ENCODE data around the gene KIAA0753.

The KIAA0753 gene

DNA sequence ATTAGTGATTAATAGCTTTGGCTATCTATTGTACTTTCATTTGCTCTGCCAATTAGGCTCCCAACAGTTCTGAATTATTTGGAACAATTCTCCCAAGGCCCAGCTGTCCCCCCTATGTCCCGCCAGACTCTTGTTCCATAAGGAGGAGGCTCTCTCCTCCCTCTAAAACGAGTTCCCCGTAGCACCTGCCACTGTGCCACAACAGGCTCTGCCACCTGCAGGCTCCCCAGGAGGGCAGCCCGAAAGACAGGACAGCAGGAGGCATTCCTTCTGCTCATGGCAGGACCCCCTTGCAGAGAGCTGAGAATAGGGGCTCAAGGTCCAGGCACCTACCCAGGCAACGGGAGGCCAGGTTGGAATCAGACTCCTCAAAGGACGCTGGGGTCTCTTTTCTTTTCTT is 93.2 kb downstream of the KIAA0753 start:
- DNase-seq (ENCODE audit: low read depth), result no peak

DNA sequence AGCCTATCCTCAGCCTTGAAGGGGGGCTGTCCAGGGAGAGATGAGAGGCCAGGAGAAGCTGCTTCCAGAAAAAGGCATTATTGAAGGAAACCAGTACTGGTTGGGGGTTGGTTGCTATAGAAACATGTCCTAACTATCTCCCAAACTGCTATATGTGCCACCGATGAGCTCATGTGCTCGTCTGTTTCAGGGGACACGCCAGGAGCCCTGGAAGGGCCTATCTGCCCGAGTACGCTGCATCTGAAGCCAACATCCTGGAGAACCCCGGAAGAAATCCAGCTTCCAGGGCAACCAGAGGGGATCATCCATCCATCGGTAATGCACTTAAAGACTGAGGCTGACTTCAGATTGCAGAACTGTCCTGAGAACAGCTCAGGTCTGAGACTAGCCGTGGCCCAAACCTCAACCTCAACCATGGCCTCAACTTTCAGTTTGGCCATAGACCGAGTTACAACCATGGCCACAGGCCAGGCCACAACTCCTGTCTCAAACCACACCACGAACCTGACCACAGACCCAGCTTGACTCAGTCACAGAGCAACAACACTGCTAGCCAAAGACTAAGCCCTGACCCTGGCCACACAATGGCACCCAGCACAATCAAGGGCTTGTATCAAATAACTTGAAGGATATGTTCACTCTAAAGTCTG is 94.3 kb downstream of the KIAA0753 start:
- DNase-seq (ENCODE audit: low read depth), result peak; percentile 79

- DNase-seq (ENCODE audit: low read depth), result no peak
These were observed 95.2 kb downstream of the KIAA0753 start for GRCh38 chr17:6545291-6545690.

GRCh38 chr17:6544011-6544370 is 96.5 kb downstream of the KIAA0753 start:
- DNase-seq (ENCODE audit: low read depth), result no peak

- no peak for DNase-seq (ENCODE audit: low read depth)
These were observed 97.2 kb downstream of the KIAA0753 start for GRCh38 chr17:6543079-6544010.

GRCh38 chr17:6542577-6542976 is 97.9 kb downstream of the KIAA0753 start:
- no peak for DNase-seq (ENCODE audit: low read depth)

DNA sequence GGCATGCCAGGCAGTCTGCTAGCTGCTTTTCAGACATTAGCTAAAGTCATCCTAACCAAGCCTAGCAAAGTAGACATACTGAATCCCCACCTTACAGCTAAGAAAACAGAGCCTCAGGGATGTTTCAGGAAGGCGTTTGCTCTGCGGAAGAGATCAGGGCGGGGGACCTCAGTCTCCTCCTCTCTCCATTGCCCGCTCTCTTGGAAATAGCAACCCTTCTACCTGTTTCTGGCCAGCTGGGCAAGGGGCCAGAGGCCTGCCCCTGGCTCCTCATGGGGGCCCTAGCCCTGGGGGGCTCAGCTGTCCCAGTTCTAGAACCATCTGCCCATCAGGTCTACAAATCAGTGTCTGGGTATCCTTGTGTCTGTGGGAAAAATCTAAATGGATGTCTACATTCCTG is 98.6 kb downstream of the KIAA0753 start:
- DNase-seq (ENCODE audit: low read depth), result no peak

- DNase-seq (ENCODE audit: low read depth), result no peak
These were observed 100.6 kb downstream of the KIAA0753 start for GRCh38 chr17:6539871-6540270.

DNA sequence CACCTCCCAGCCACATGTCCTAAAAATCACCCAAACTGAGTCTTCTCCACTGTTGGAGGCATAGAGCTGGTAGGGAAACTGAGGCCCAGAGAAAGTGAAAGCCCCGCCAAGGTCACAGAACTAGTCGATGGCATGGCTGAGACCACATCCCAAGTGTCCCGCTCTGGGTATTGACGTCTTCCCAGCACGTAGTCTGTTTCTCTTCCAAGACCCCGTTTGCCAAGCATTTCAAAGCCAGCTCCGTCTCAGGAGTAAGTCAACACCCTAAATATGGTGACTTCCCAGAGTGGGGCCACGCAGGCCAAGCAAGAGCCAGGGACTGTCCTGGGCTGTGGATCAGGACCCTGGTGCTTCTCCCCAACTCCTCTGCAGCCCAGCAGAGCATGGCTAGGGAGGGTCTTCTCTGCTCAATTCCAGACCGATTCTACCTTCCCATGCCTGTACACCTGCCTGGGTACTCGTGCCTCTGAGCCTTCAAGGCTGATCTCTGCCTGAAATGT is 103.9 kb downstream of the KIAA0753 start:
- DNase-seq (ENCODE audit: low read depth), result no peak

DNA sequence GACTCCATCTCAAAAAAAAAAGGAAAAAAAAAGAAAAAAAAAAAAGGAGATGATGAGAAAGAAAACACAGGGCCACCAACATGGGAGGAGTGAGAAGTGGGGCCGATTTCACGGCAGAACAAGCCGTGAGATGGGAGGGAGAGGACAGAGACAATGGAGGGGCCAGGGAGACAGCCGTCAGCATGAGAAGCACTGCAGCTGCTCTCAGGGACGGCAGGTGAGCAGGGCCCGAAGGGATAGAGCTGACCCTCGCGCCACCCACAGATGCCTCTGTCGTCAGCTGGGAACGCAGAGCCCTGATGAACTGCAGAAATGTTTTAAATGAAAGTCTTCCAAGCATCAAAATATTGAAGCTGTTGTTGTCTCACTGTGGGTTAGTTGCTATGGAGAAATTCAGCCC is 104.5 kb downstream of the KIAA0753 start:
- no peak for DNase-seq (ENCODE audit: low read depth)

GRCh38 chr17:6534846-6535514 is 105.5 kb downstream of the KIAA0753 start:
- no peak for DNase-seq (ENCODE audit: low read depth)

- DNase-seq (ENCODE audit: low read depth), result no peak
These were observed 108.0 kb downstream of the KIAA0753 start for GRCh38 chr17:6532441-6532885.

- DNase-seq (ENCODE audit: low read depth), result no peak
These were observed 108.9 kb downstream of the KIAA0753 start for GRCh38 chr17:6531575-6531974.

DNA sequence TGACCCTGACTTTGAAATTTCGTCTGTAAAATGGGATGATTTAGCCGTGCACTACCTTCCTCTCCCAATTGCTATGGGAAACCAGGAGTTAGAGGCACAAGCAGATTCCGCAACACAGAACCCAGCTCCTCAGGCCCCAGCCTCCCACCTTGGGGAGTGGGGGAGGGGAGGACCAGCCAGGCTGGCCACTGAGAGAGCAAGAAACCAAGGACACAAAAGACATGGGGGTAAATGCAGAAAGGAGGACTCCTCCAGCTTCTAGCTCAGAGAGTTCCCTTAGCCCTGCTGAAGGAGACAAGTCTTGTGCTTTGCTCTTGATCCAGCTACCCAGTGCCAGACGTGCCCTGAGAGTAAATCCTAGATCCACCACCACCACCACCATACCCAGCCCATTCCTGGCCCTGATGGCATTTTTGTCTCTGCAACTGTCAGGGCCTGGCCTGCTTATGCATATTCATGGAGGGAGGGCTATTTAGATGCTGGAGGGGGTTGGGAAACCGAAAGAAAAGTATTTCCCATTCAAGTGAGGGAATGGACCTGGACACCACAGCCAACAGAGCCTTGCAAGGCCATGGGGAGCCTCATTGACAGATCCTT is 110.1 kb downstream of the KIAA0753 start:
- no peak for DNase-seq (ENCODE audit: low read depth)

DNA sequence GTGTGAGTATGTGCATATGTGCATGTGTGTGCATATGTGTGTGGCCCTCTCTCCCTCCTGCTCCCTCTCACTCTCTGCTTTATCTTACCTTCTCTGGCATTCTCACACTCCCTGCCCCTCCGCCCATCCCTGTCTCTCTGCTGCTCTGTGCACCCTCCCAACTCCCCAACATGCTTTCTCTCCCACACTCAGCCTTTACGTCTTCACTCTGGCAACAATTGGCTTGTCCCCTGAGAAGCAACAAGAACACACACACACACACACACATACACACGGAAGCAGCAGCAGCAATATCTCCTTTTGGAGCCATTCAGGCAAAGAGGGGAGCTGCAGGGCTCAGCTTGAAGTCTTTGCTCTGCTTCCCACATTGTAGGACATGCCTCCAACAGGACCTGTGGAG is 112.0 kb downstream of the KIAA0753 start:
- no peak for DNase-seq (ENCODE audit: low read depth)

All from stromal cell of bone marrow (primary cell).